Dermis microvascular lymphatic vessel endothelial cell (primary cell): ENCODE data around the gene TBXA2R. TPM values are rescaled to one million over a fixed set of nuclear protein-coding genes. Genes with fewer than 3 reads are reported as not detected.
"Not testable (repeated sequence)": the region's sequence is repeated elsewhere in the genome, so short reads cannot be mapped to it uniquely, and the experiment has no call there.

Experiments used
- DNase-seq, 2 donors: peaks; one replicate each; pipeline versions ENCODE4 v3.0.0 to v3.0.0-alpha.2; 2010; ENCODE audit warnings: low read depth in 2 of 2
- total RNA-seq: library from RNA; depleted of rRNA; stranded (reverse); fragments of >200 nt; gene quantifications from 2 replicates; pipeline ENCODE4 v1.2.1, GENCODE V29; 2014

Gene TBXA2R
- 1.9 and 2.1 TPM in 2 replicates for total RNA-seq

DNA sequence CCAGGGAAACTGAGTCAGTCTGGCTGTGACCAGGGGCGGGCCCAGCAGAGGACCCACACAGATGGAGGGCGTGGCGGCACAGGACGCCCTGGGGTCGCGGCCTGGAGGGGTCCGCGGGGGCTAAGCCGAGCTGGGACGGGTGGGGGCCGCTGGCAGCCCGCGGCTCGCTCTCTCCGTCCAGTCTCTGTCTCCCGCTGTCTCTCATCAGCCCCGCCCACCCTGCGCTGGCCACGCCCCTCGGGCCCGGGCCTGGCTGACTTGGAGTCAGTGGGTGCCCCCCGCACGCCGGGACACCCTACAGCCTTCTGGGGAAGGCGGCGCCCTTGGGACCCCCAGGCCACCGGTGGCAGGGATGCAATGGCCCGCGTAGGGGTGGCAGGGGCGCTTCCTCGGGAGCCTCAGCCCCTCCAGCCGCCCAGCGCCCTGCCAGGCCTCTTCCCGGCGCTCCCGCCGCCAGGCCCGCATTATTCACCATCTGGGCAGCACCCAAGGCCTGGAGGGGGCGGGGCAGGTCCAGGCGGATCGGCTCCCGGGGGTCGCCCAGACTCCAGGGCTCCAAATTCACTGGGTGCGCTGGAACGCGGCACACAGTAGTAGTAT is at the start of gene TBXA2R:
TSS of gene TBXA2R (minus strand) at position 186 of the 600 bp plus-strand sequence. CDS start 6,241 bp downstream, outside the sequence.
- peak in 1 of 2 donors; percentile 63 for DNase-seq

GRCh38 chr19:3656073-3656746 is 49.5 kb upstream of the TBXA2R start:
- peak in 1 of 2 donors; percentile 48 for DNase-seq

DNA sequence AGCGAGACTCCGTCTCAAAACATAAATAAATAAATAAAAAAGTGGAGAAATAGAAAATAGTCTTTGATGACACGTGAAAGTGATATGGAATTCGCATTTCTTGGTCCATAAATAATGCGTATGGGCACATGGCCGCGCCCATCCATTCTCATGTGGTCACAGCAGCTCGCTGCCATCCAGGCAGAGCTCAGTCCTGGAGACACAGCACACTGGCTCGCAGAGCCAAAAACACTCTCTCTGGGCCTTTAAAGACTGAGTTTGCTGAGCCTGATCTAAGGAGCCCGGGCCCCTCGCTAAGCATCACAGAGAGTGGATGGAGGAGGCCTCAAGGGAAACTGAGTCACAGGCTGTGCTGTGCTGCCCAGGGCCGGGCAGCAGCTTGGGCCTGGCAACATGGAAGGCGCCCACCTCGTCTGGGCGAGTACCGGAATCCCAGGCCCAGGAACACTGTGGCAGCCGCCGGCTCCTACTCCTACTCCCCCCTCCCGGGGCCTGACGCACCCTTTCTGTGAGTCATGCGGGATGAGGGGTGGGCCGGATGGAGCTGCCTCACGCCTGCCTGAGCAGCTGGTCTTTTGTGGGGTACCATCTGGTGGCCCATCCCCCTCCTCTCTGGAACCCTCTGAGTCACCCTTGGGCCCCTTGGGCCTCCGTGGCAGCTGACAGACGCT is 48.9 kb upstream of the TBXA2R start:
- peak in 1 of 2 donors; percentile 87 for DNase-seq

DNA sequence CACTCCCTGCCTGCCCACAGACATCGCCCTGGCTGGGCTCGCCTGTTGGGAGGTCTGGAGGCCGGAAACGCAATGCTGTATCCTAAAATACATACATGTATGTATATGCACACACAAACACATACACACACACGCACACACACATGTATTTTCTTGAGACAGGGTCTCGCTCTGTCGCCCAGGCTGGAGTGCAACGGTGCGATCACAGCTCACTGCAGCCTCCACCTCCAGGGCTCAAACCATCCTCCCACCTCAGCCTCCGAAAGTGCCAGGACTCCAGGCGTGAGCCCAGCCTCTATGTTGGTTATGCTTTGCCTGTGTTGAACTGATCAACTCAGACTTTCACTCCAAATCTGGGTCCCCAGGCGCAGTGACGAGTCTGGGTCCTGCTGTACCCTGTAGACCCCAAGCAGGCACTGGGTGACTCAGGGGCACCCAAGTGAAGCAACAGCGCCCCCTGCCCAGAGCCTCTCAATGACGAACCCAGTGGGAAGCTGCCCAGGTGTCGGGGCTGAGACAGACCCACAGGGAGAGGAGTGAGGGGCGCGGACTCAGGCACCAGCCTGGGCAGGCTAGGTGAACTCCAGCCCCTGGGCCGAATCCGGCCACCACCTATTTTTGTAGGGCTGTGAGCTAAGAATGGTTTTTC is 47.3 kb upstream of the TBXA2R start:
- peak in 1 of 2 donors; percentile 18 for DNase-seq

GRCh38 chr19:3653081-3653795 is 46.6 kb upstream of the TBXA2R start:
- no peak for DNase-seq

DNA sequence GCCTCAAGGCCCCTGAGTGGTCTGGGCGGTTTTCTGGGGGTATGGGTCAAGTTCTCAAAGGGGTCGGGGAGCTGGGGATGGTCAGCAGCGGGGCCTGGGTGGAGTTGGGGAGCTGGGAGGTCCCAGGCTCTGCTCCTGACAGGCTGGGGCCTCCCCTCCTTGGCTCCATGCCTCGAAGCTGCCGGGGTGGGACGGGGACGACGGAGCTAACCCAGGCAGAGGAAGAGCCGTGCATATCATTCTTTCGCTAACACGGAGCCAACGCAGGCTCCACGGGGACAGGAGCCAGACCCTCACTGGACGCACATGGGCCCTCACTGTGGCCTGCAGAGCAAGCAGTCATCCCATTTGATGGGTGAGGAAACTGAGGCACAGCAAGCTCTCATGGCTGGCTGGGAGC is 45.7 kb upstream of the TBXA2R start:
- no peak for DNase-seq

- no peak for DNase-seq
Observed at GRCh38 chr19:3651684-3652083, 45.0 kb upstream of the TBXA2R start.

DNA sequence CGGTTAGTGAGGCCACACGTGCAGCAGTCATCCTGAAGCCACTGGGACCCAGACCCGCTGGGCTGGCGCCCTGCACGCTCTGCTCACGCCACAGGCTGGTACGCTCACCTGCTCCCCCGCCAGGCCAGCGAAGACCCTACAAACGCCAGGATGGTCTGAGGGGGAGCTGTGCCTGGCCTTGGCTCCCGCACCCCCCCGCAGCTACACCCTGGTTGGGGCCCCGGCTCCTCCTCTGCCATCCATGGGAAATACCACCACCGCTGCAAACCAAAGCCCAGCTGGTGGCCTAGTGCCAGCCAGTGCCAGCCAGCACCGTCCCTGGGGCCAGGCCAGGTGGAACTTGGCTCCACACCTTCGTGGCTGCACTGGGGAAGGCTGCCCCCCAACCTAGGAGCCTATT is 43.2 kb upstream of the TBXA2R start:
- DNase-seq = no peak

- no peak for DNase-seq
Observed at GRCh38 chr19:3648037-3648905, 41.6 kb upstream of the TBXA2R start.

DNA sequence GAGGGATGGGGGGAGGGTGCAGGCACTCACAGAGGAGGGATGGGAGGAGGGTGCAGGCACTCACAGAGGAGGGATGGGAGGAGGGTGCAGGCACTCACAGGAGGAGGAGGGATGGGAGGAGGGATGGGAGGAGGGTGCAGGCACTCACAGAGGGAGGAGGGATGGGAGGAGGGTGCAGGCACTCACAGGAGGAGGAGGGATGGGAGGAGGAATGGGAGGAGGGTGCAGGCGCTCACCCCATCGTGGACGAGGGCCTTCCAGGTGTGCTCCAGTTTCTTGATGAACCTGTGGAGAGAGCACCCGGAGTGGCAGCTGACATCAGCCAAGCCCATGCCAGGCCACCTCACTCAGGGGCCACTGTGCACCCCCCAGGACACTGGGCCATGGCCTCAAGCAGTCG is 40.4 kb upstream of the TBXA2R start:
- not testable (repeated sequence) for DNase-seq

GRCh38 chr19:3646336-3647092 is 39.8 kb upstream of the TBXA2R start:
- DNase-seq = no peak

- DNase-seq = no peak
Observed at GRCh38 chr19:3645726-3646125, 39.1 kb upstream of the TBXA2R start.

DNA sequence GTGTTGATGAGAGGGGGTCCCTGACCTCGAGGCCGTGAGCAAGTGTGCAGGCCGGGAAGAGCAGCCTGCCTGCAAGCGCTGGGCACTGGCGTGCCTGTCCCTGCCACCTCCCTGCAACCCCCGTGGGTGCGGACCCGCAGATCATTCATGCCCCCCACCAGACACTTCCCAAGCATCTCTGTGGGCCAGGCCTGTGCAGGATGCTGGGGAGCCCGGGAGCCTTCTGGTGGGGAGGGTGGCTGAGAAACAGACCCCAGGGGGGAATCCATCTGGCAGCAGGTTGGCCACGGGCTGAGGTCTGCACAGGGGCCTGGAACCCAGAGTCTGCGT is 38.4 kb upstream of the TBXA2R start:
- DNase-seq = no peak

GRCh38 chr19:3644351-3645066 is 37.8 kb upstream of the TBXA2R start:
- no peak for DNase-seq

GRCh38 chr19:3643674-3644313 is 37.1 kb upstream of the TBXA2R start:
- DNase-seq = no peak

DNA sequence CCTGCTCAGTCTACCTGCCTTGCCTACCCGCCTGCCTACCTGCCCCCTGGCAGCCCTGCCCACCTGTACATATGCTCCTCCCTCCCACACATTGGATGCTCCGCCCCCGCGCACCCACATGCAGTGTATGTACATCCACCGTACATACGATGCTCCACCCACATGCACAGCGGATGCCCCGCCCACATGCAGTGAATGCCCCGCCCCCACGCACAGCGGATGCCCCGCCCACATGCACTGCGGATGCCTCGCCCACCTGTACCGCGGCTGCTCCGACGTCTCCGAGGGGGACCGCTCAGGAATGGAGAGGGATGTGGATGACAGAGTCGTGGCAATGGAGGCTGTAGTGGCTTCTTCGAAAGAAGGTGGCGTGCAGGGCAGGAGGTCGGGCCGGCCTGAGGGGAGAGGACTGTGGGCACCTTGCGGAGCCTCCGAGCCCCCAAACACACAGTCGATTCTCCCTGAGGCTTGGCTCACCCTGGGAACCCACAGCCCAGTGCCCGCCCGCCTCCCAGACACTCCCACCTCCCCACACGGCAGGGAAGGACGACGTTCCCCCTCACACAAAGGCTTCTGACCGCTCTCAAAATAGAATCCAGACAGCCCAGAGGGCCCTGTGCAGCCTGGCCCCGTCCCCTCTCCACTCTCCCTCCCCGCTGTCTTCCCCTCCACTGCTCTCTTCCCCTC is 36.5 kb upstream of the TBXA2R start:
- DNase-seq = no peak

GRCh38 chr19:3642296-3642695 is 35.6 kb upstream of the TBXA2R start:
- no peak for DNase-seq
